Measurements from ENCODE around the gene DSCAML1.

DNA sequence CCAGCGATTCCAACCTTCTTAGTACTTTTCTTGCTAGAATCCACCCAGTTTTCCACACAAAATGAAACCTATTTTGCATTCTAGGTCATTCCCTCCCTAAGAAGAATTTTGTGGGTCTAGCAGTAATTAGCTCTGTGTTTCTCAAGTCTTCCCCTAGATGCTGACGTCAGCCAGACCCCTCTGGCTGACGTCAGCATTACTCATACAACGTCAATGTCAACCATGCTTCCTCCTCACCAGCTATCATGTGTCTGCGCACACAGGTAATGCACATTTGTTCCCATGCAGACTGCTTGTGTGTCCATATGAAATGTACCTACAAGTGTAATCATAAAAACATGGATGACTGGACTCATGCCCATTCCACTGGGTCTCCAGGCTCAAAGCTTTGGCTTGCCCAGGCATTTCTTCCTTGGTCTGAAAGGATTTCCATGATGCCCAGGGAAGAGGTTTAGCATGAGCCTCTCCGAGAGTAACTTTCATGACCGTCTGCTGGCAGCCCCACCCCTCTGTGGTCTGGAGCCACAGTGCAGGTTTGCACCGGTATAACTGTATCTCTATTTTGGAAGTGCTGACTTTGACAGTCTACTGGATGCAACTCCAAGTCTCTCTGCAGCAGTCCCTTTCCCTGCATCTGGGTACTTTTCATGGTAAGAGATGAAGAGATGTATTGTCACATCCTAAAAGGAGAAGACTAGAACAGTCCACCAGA, 58.6 kb downstream of the DSCAML1 start:
- TF ChIP-seq POLR2A (IDR thresholded peaks at IDR 0.05) = no peak
- TF ChIP-seq, protein P1, sequence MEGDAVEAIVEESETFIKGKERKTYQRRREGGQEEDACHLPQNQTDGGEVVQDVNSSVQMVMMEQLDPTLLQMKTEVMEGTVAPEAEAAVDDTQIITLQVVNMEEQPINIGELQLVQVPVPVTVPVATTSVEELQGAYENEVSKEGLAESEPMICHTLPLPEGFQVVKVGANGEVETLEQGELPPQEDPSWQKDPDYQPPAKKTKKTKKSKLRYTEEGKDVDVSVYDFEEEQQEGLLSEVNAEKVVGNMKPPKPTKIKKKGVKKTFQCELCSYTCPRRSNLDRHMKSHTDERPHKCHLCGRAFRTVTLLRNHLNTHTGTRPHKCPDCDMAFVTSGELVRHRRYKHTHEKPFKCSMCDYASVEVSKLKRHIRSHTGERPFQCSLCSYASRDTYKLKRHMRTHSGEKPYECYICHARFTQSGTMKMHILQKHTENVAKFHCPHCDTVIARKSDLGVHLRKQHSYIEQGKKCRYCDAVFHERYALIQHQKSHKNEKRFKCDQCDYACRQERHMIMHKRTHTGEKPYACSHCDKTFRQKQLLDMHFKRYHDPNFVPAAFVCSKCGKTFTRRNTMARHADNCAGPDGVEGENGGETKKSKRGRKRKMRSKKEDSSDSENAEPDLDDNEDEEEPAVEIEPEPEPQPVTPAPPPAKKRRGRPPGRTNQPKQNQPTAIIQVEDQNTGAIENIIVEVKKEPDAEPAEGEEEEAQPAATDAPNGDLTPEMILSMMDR (IDR thresholded peaks at IDR 0.05) = no peak
